Posterior cingulate gyrus (tissue), 11 donors: ENCODE data around the gene PARP15.
"Not testable (repeated sequence)": the region's sequence is repeated elsewhere in the genome, so short reads cannot be mapped to it uniquely, and the experiment has no call there.

Experiments
- DNase-seq, 10 donors: peaks; one replicate each; pipeline versions ENCODE4 v3.0.0 to v3.0.0-alpha.2; 2020 to 2021; ENCODE audit warnings: mixed read lengths in 3 of 10
- intact Hi-C: fragments of 100-400 bp; cut with DNase I; formaldehyde crosslinking; loops from one replicate; pipeline ENCODE4 v1.15.1; 2023

Gene PARP15

DNA sequence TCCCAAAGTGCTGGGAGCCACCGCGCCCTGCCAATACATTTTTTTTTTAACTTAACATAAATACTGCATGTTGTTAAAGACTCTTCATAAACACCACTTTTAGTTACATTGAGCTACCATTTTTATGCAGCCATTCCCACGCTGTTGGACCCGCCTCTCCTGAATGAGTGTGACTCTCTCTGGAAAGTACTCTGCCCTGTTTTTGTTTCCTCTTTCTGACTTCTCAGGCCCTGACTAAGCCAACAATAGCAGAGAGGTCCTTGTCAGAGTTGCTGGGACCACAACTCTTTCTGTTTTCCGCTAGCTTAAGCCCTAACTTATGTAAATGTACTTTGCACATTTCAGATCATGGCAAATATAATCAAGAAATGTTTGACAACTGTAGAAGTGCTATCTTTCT is 35.2 kb downstream of the PARP15 start:
- no peak for DNase-seq
- intact Hi-C loops, result no loop called here

DNA sequence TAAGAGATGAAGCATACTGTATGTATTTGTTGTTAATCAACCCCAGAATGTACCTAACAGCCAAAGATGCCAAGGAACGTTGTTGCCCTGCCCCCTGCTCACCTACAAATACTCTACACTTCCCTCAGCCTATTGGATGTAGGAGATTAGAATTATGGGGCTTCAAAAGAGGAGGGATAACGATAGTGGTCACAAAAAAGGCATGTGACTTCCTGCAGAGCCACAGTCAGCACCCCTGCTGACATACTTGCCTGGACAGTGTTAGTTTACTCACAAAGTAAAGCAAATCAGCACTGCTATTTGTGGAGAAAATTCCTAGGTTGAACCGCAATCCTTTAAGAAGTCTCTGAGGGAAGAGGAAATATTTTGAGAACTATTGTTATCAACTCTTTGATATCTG is 37.9 kb downstream of the PARP15 start:
- intact Hi-C loops, result no loop called here
- DNase-seq, result no peak

GRCh38 chr3:122618614-122619013 is 41.2 kb downstream of the PARP15 start:
- DNase-seq, result no peak
- intact Hi-C loops, result no loop called here

- intact Hi-C loops, result no loop called here
- no peak for DNase-seq
These were observed 41.6 kb downstream of the PARP15 start for GRCh38 chr3:122619040-122619439.

DNA sequence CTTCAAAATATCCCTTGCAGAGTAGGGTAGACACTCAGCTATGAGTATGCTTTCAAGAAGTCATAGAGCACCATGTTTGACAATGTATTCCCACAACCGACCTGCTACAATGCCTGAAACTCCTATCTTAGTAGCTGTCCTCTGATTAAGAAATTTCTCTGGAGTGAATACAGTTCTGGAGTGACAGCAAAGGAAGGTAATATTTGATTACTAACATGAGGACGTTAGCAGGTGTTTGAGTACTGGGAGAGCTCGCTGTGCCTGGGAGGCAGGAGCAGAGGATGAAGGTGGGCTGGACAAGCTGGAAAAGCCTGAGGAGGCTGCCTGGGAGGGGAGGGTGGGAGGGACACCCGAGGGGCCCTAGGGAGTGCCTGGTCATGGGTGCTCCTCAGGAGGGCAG is 42.9 kb downstream of the PARP15 start:
- no peak for DNase-seq
- intact Hi-C loops, result no loop called here

DNA sequence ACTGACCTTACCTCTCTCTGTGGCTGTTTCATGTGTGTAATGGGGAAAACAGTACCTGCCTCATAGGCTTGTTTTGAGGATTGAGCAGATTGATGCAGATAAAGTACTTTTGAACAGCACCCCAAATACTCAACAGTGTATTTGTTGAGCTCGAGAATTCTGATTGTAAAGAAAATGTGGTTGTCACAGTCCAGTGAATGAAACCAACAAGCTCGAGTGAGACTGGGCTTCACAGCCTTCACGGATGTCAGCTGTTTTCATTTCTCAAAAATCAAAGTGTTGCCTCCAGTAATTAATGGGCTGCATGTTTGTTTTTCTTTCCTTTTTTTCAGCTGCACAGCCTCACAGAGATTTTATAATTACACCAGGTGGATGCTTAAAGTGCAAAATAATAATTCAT is 43.7 kb downstream of the PARP15 start:
- intact Hi-C loops, result no loop called here
- no peak for DNase-seq

DNA sequence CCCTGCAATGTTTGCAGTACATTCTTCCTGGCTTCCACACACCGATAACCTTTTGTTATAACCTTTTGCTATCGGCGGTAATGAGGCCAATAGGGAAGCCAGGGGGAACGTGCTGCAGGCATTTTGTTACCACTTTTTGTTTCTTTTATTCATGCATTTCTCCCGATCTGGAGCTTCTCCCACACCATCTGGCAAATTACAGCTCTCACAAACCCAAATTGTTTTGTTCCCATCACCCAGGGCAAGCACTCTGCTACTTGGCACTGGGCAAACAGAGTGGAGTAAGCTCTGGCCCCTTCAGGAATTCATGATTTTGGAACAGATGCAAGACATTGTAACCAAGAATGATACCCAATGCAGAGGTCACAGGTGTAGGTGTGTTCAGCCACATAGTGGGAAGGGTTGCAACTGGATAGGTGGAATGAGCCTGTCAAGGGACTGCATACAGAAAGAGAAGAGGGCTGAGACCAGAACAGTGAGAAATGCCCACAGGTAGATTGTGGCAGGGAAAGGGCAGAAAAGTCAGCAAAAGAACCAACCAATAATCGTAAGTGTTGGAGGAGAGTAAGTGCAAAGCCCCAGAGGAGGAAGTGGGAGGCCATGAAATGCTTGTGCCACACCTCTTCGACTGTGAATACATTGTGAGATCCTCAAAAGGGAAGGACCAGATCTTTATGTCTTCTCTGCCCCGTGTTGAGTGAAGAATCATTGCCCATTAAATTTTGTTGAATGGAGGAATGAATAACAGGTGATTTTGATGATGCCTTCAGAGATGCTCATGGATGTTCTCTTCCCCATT is 45.8 kb downstream of the PARP15 start:
- intact Hi-C loops, result no loop called here
- no peak for DNase-seq

DNA sequence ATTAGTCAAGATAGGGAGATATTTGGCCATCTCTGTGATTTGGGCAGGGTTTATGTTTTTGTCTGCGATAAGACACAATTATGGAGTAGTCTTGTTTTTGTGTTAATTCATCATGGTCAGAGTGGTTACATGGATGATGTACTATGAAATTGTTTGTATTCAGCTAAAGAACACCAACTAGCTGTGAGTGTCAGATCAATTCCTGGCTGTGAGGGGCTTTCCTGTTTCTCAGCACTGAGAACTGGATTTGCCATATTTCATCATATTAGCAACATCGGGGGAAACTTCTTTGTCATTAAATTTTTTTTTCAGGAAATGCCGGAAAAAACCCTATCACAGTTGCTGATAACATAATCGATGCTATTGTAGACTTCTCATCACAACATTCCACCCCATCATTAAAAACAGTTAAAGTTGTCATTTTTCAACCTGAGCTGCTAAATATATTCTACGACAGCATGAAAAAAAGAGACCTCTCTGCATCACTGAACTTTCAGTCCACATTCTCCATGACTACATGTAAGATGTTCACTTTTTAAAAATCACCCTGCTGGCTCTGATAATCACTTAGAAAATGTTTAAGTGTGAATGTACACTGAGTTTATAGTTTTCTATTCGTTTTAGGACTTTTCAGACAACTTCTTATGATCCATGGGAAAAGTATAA is 49.2 kb downstream of the PARP15 start:
- intact Hi-C loops, result no loop called here
- no peak for DNase-seq

DNA sequence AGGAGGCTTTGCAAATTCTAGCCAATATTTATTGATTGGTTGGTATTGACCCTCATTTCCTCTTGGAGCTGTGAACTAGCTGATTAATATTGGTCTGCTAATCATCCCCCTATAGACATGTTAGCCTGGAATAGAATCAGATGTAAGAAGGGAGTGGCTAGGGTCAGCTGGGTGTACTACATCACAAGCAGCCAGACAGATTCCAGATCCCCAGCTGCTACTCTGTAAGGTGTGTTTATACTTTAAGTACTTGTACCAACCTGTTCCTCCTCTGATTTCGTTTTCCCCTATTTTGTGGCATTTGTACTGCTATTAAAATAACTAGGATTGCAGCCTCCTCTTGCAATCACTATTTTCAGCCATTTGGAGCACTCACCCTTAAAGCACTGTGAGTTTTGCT is 49.9 kb downstream of the PARP15 start:
- intact Hi-C loops, result no loop called here

DNA sequence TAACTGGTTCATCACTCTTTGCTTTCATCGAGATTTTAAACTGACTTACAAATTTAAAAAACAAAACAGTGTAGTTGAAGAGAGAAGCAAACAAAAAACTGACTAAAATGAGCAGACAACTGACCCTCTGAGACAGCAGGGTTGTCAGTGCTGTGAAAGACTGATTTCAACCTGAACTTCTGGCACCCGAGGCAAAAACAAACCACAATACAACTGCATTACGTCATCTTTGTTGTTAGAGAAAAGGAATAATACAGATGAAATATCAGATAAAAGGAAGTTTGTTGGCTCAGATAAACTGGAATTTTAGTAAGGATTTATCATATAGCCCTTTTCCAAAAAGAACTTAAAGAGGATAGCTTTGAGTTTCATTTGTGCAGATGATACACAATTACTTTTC is 51.1 kb downstream of the PARP15 start:
- no peak for DNase-seq
- intact Hi-C loops, result no loop called here

More for the DNA sequence above, 49.9 kb downstream of the PARP15 start:
- DNase-seq, result no peak

DNA sequence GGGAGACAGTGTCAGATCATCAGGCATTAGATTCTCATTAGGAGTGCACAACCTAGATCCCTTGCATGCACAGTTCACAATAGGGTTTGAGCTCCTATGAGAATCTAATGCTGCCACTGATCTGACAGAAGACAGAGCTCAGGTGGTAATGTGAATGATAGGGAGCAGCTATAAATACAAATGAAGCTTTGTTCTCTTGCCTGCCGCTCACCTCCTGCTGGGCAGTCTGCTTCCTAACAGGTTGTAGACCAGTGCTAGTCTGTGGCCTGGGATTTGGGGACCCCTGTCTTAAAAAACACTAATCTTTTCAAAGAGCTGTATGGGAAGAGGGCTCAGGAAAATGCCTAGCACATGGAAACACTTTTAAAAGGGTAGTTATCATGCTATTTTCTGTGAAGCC is 52.3 kb downstream of the PARP15 start:
- no peak for DNase-seq
- intact Hi-C loops, result no loop called here

DNA sequence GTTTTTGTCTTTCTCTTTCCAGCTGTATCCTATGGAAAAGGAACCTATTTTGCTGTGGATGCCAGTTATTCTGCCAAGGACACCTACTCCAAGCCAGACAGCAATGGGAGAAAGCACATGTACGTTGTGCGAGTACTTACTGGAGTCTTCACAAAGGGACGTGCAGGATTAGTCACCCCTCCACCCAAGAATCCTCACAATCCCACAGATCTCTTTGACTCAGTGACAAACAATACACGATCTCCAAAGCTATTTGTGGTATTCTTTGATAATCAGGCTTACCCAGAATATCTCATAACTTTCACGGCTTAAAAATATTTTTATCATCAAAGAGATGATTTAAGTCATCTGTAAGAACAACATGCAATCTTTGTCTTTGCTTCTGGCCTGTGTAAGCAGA is 58.3 kb downstream of the PARP15 start:
- no peak for DNase-seq
- intact Hi-C loops, result no loop called here

GRCh38 chr3:122636697-122637096 is 59.2 kb downstream of the PARP15 start:
- intact Hi-C loops, result no loop called here

GRCh38 chr3:122640437-122640999 is 63.1 kb downstream of the PARP15 start:
- DNase-seq, result no peak
- intact Hi-C loops, result no loop called here

More at GRCh38 chr3:122636697-122637096, 59.2 kb downstream of the PARP15 start:
- no peak for DNase-seq

- no peak for DNase-seq
- intact Hi-C loops, result no loop called here
These were observed 65.5 kb downstream of the PARP15 start for GRCh38 chr3:122642935-122643334.

DNA sequence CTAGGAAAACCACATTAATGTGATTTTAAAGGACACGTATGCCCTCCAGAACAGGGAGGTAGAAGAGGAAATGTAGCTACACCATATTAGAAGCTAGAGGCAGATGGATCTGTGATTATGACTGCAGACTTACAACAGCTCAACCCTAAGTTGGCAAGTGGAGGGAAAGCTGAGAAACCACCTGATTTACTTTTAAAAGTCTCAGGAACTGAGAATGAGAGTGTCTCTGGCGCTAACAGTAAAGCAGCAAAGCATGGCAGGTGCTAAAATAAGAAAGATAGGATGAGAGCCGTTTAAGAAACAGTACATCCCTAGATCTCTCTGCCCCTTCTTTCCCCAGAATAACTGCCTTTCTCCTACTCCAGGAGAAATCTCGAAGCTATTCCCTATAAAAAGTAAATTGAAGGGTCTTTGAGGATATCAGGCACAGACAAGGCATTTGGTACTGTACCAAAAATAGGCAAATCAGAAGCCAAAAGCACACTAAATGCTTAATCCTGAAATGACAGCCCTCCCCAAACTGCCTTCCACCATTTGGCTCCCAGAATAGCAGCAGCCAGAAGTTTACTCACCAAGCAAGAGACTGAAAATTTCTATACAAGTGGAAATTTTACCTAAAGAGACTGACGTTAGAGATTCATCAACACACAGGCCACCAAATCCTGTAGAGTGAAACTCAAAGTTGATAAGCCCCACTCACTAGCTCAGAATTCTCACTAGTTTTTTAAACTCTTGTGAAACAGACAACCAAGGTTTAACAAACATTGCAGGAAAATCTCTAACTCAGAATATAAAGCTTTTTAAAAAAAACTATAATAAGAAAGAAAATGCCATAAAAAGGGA is 68.9 kb downstream of the PARP15 start:
- intact Hi-C loops, result no loop called here
- DNase-seq, result no peak

DNA sequence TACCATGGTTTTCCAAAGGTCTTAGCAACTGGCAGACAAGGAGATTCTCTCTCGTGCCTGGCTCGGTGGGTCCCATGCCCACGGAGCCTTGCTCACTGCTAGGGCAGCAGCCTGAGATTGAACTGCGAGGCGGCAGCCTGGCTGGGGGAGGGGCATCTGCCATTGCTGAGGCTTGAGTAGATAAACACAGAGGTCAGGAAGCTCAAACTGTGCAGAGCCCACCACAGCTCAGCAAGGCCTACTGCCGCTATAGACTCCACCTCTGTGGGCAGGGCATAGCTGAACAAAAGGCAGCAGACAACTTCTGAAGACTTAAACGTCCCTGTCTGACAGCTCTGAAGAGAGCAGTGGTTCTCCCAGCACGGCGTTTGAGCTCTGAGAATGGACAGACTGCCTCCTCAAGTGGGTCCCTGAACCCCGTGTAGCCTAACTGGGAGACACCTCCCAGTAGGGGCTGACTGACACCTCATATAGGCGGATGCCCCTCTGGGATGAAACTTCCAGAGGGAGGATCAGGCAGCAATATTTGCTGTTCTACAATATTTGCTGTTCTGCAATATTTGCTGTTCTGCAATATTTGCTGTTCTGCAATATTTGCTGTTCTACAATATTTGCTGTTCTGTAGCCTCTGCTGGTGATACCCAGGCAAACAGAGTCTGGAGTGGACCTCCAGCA is 73.9 kb downstream of the PARP15 start:
- intact Hi-C loops, DNase-seq: not testable (repeated sequence)

GRCh38 chr3:122651962-122652361 is 74.5 kb downstream of the PARP15 start:
- DNase-seq, intact Hi-C loops: not testable (repeated sequence)

GRCh38 chr3:122658336-122658735 is 80.9 kb downstream of the PARP15 start:
- intact Hi-C loops, DNase-seq: not testable (repeated sequence)

DNA sequence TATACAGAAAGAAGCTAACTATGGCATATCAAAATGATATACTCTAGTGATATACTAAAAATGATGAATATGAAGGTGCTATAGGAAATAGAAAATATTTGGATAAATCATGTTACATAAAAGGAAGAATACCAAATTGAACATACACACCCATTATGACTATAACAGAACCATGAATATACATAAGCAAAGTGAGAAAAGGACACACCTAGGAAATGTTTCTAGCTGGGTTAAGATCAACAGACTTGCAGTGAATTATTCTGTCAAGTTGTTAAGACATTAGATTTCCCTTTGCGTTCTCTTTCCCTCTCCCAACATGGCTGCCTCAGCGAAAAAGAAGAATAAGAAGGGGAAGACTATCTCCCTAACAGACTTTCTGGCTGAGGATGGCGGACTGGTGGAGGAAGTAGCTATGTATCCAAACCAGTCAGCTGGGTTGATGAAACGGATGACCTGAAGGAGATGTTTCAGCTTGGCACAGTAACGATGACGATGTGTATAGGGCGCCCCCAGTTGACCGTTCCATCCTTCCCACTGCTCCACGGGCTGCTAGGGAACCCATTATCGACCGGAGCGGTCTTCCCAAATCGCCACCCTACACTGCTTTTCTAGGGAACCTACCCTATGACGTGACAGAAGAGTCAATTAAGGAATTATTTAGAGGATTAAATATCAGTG is 83.0 kb downstream of the PARP15 start:
- intact Hi-C loops, result no loop called here
- DNase-seq, result no peak
